ENCODE results near the gene ROBO1. TPM values are rescaled to one million over a fixed set of nuclear protein-coding genes. Genes with fewer than 3 reads are reported as not detected.
A peak's percentile ranks its signal among the peaks of the same experiment; 100 is the strongest.

Gene ROBO1
- total and polyA plus RNA-seq, 2 donors = 13.3 to 33.9 TPM

- no peak for DNase-seq (ENCODE audit: low read depth in 6 of 9, low spot score in 9 of 9)
- no peaks in the 10 kb centered on the region for H3K27me3 ChIP-seq (ENCODE audit: control insufficient read depth in 2 of 2, insufficient read depth in 1 of 2, low read length in 1 of 2)
- H3K4me3 ChIP-seq (ENCODE audit: low read length in 2 of 2) = no peak overlapping the region
- no peaks in the 10 kb centered on the region for H3K4me1 ChIP-seq (ENCODE audit: control insufficient read depth in 2 of 2, insufficient read depth in 2 of 2, low read length in 2 of 2)
- H3K27ac ChIP-seq (ENCODE audit: low read depth in 1 of 2, low read length in 1 of 2) = no peak overlapping the region
- no peaks in the 10 kb centered on the region for H3K9me3 ChIP-seq (ENCODE audit: control insufficient read depth in 2 of 2, insufficient read depth in 1 of 2, low read length in 1 of 2)
- no peaks in the 10 kb centered on the region for H3K36me3 ChIP-seq (ENCODE audit: control insufficient read depth in 2 of 2, insufficient read depth in 2 of 2, low read length in 1 of 2)
These were observed 673.1 kb downstream of the ROBO1 start for GRCh38 chr3:79094654-79095053.

GRCh38 chr3:79086514-79086913 is 681.3 kb downstream of the ROBO1 start:
- Histone ChIP-seq H3K27ac (ENCODE audit: low read depth in 1 of 2, low read length in 1 of 2) (no peak overlapping the region), H3K4me1 (ENCODE audit: control insufficient read depth in 2 of 2, insufficient read depth in 2 of 2, low read length in 2 of 2) (no peaks in the 10 kb centered on the region), H3K36me3 (ENCODE audit: control insufficient read depth in 2 of 2, insufficient read depth in 2 of 2, low read length in 1 of 2) (no peaks in the 10 kb centered on the region), H3K4me3 (ENCODE audit: low read length in 2 of 2) (no peak overlapping the region), H3K27me3 (ENCODE audit: control insufficient read depth in 2 of 2, insufficient read depth in 1 of 2, low read length in 1 of 2) (no peaks in the 10 kb centered on the region), H3K9me3 (ENCODE audit: control insufficient read depth in 2 of 2, insufficient read depth in 1 of 2, low read length in 1 of 2) (no peaks in the 10 kb centered on the region)
- 8% methylated on average over 6 of the region's 6 CpGs for WGBS
- DNase-seq (ENCODE audit: low read depth in 6 of 9, low spot score in 9 of 9) = peak in 5 of 9 donors; percentile 4 to 44 (median 21)

- DNase-seq (ENCODE audit: low read depth in 6 of 9, low spot score in 9 of 9) = no peak
- Histone ChIP-seq H3K9me3 (ENCODE audit: control insufficient read depth in 2 of 2, insufficient read depth in 1 of 2, low read length in 1 of 2) (no peaks in the 10 kb centered on the region), H3K4me3 (ENCODE audit: low read length in 2 of 2) (no peak overlapping the region), H3K27ac (ENCODE audit: low read depth in 1 of 2, low read length in 1 of 2) (no peak overlapping the region), H3K36me3 (ENCODE audit: control insufficient read depth in 2 of 2, insufficient read depth in 2 of 2, low read length in 1 of 2) (no peaks in the 10 kb centered on the region), H3K4me1 (ENCODE audit: control insufficient read depth in 2 of 2, insufficient read depth in 2 of 2, low read length in 2 of 2) (no peaks in the 10 kb centered on the region), H3K27me3 (ENCODE audit: control insufficient read depth in 2 of 2, insufficient read depth in 1 of 2, low read length in 1 of 2) (no peaks in the 10 kb centered on the region)
- WGBS = 87% methylated on average over 1 of the region's 1 CpG
These were observed 682.6 kb downstream of the ROBO1 start for GRCh38 chr3:79085171-79085570.

- H3K36me3 ChIP-seq (ENCODE audit: control insufficient read depth in 2 of 2, insufficient read depth in 2 of 2, low read length in 1 of 2) = no peaks in the 10 kb centered on the region
- no peaks in the 10 kb centered on the region for H3K27me3 ChIP-seq (ENCODE audit: control insufficient read depth in 2 of 2, insufficient read depth in 1 of 2, low read length in 1 of 2)
- H3K4me1 ChIP-seq (ENCODE audit: control insufficient read depth in 2 of 2, insufficient read depth in 2 of 2, low read length in 2 of 2) = no peaks in the 10 kb centered on the region
- no peak overlapping the region for H3K4me3 ChIP-seq (ENCODE audit: low read length in 2 of 2)
- no peaks in the 10 kb centered on the region for H3K9me3 ChIP-seq (ENCODE audit: control insufficient read depth in 2 of 2, insufficient read depth in 1 of 2, low read length in 1 of 2)
- WGBS = 74% methylated on average over 5 of the region's 5 CpGs
- H3K27ac ChIP-seq (ENCODE audit: low read depth in 1 of 2, low read length in 1 of 2) = no peak overlapping the region
- no peak for DNase-seq (ENCODE audit: low read depth in 6 of 9, low spot score in 9 of 9)
These were observed 686.5 kb downstream of the ROBO1 start for GRCh38 chr3:79081335-79081734.

GRCh38 chr3:79074558-79074957 is 693.2 kb downstream of the ROBO1 start:
- no peaks in the 10 kb centered on the region for H3K27me3 ChIP-seq (ENCODE audit: control insufficient read depth in 2 of 2, insufficient read depth in 1 of 2, low read length in 1 of 2)
- no peak for DNase-seq (ENCODE audit: low read depth in 6 of 9, low spot score in 9 of 9)
- H3K4me3 ChIP-seq (ENCODE audit: low read length in 2 of 2) = no peak overlapping the region
- no peaks in the 10 kb centered on the region for H3K9me3 ChIP-seq (ENCODE audit: control insufficient read depth in 2 of 2, insufficient read depth in 1 of 2, low read length in 1 of 2)
- H3K4me1 ChIP-seq (ENCODE audit: control insufficient read depth in 2 of 2, insufficient read depth in 2 of 2, low read length in 2 of 2) = no peaks in the 10 kb centered on the region
- no peaks in the 10 kb centered on the region for H3K36me3 ChIP-seq (ENCODE audit: control insufficient read depth in 2 of 2, insufficient read depth in 2 of 2, low read length in 1 of 2)
- no peak overlapping the region for H3K27ac ChIP-seq (ENCODE audit: low read depth in 1 of 2, low read length in 1 of 2)
- 94% methylated on average over 1 of the region's 1 CpG for WGBS

GRCh38 chr3:79067734-79068133 is 700.1 kb downstream of the ROBO1 start:
- WGBS = 85% methylated on average over 1 of the region's 1 CpG
- DNase-seq (ENCODE audit: low read depth in 6 of 9, low spot score in 9 of 9) = no peak
- no peaks in the 10 kb centered on the region for H3K27me3 ChIP-seq (ENCODE audit: control insufficient read depth in 2 of 2, insufficient read depth in 1 of 2, low read length in 1 of 2)
- no peaks in the 10 kb centered on the region for H3K9me3 ChIP-seq (ENCODE audit: control insufficient read depth in 2 of 2, insufficient read depth in 1 of 2, low read length in 1 of 2)
- no peaks in the 10 kb centered on the region for H3K36me3 ChIP-seq (ENCODE audit: control insufficient read depth in 2 of 2, insufficient read depth in 2 of 2, low read length in 1 of 2)
- no peaks in the 10 kb centered on the region for H3K4me1 ChIP-seq (ENCODE audit: control insufficient read depth in 2 of 2, insufficient read depth in 2 of 2, low read length in 2 of 2)
- no peak overlapping the region for H3K27ac ChIP-seq (ENCODE audit: low read depth in 1 of 2, low read length in 1 of 2)
- H3K4me3 ChIP-seq (ENCODE audit: low read length in 2 of 2) = no peak overlapping the region

GRCh38 chr3:79066481-79066880 is 701.3 kb downstream of the ROBO1 start:
- H3K36me3 ChIP-seq (ENCODE audit: control insufficient read depth in 2 of 2, insufficient read depth in 2 of 2, low read length in 1 of 2) = no peaks in the 10 kb centered on the region
- H3K4me3 ChIP-seq (ENCODE audit: low read length in 2 of 2) = no peak overlapping the region
- H3K9me3 ChIP-seq (ENCODE audit: control insufficient read depth in 2 of 2, insufficient read depth in 1 of 2, low read length in 1 of 2) = no peaks in the 10 kb centered on the region
- no peaks in the 10 kb centered on the region for H3K27me3 ChIP-seq (ENCODE audit: control insufficient read depth in 2 of 2, insufficient read depth in 1 of 2, low read length in 1 of 2)
- DNase-seq (ENCODE audit: low read depth in 6 of 9, low spot score in 9 of 9) = no peak
- no peaks in the 10 kb centered on the region for H3K4me1 ChIP-seq (ENCODE audit: control insufficient read depth in 2 of 2, insufficient read depth in 2 of 2, low read length in 2 of 2)
- no peak overlapping the region for H3K27ac ChIP-seq (ENCODE audit: low read depth in 1 of 2, low read length in 1 of 2)
- WGBS = 83% methylated on average over 4 of the region's 4 CpGs

- Histone ChIP-seq H3K27me3 (ENCODE audit: control insufficient read depth in 2 of 2, insufficient read depth in 1 of 2, low read length in 1 of 2) (no peaks in the 10 kb centered on the region), H3K4me1 (ENCODE audit: control insufficient read depth in 2 of 2, insufficient read depth in 2 of 2, low read length in 2 of 2) (no peaks in the 10 kb centered on the region), H3K9me3 (ENCODE audit: control insufficient read depth in 2 of 2, insufficient read depth in 1 of 2, low read length in 1 of 2) (no peaks in the 10 kb centered on the region), H3K4me3 (ENCODE audit: low read length in 2 of 2) (no peak overlapping the region), H3K36me3 (ENCODE audit: control insufficient read depth in 2 of 2, insufficient read depth in 2 of 2, low read length in 1 of 2) (no peaks in the 10 kb centered on the region), H3K27ac (ENCODE audit: low read depth in 1 of 2, low read length in 1 of 2) (no peak overlapping the region)
- WGBS = 87% methylated on average over 2 of the region's 2 CpGs
- DNase-seq (ENCODE audit: low read depth in 6 of 9, low spot score in 9 of 9) = no peak
These were observed 704.2 kb downstream of the ROBO1 start for GRCh38 chr3:79063624-79064023.

- Histone ChIP-seq H3K9me3 (ENCODE audit: control insufficient read depth in 2 of 2, insufficient read depth in 1 of 2, low read length in 1 of 2) (peaks cover 0 to 9% of the 10 kb centered on the region in 2 donors), H3K27ac (ENCODE audit: low read depth in 1 of 2, low read length in 1 of 2) (no peak overlapping the region), H3K4me1 (ENCODE audit: control insufficient read depth in 2 of 2, insufficient read depth in 2 of 2, low read length in 2 of 2) (no peaks in the 10 kb centered on the region), H3K36me3 (ENCODE audit: control insufficient read depth in 2 of 2, insufficient read depth in 2 of 2, low read length in 1 of 2) (no peaks in the 10 kb centered on the region), H3K4me3 (ENCODE audit: low read length in 2 of 2) (no peak overlapping the region), H3K27me3 (ENCODE audit: control insufficient read depth in 2 of 2, insufficient read depth in 1 of 2, low read length in 1 of 2) (no peaks in the 10 kb centered on the region)
- 87% methylated on average over 3 of the region's 3 CpGs for WGBS
- no peak for DNase-seq (ENCODE audit: low read depth in 6 of 9, low spot score in 9 of 9)
These were observed 710.0 kb downstream of the ROBO1 start for GRCh38 chr3:79057756-79058155.

- Histone ChIP-seq H3K9me3 (ENCODE audit: control insufficient read depth in 2 of 2, insufficient read depth in 1 of 2, low read length in 1 of 2) (peaks cover 1 to 9% of the 10 kb centered on the region in 2 donors), H3K4me1 (ENCODE audit: control insufficient read depth in 2 of 2, insufficient read depth in 2 of 2, low read length in 2 of 2) (no peaks in the 10 kb centered on the region), H3K27me3 (ENCODE audit: control insufficient read depth in 2 of 2, insufficient read depth in 1 of 2, low read length in 1 of 2) (no peaks in the 10 kb centered on the region), H3K4me3 (ENCODE audit: low read length in 2 of 2) (no peak overlapping the region), H3K27ac (ENCODE audit: low read depth in 1 of 2, low read length in 1 of 2) (no peak overlapping the region), H3K36me3 (ENCODE audit: control insufficient read depth in 2 of 2, insufficient read depth in 2 of 2, low read length in 1 of 2) (no peaks in the 10 kb centered on the region)
- WGBS = 91% methylated on average over 7 of the region's 7 CpGs
- DNase-seq (ENCODE audit: low read depth in 6 of 9, low spot score in 9 of 9) = no peak
These were observed 711.3 kb downstream of the ROBO1 start for GRCh38 chr3:79056498-79056897.

Measured in thymus (tissue), 11 donors.